ENCODE results near the gene DAW1.

DAW1 gene

GRCh38 chr2:227867386-227867785 is 4.0 kb upstream of the DAW1 start:
- TF ChIP-seq CTCF (IDR thresholded peaks at IDR 0.05; ENCODE audit: insufficient read depth, low read depth, low read length, missing control alignments): no peak
- H3K4me3 ChIP-seq (ENCODE audit: low read length): no peak overlapping the region
- no peak for DNase-seq (ENCODE audit: low read depth)

GRCh38 chr2:227870710-227871374 is 589 bp upstream of the DAW1 start:
- TF ChIP-seq CTCF (IDR thresholded peaks at IDR 0.05; ENCODE audit: insufficient read depth, low read depth, low read length, missing control alignments): no peak
- H3K4me3 ChIP-seq (ENCODE audit: low read length): peak overlapping the region; percentile 23
- peak; percentile 92 for DNase-seq (ENCODE audit: low read depth)

- no peak overlapping the region for H3K4me3 ChIP-seq (ENCODE audit: low read length)
- DNase-seq (ENCODE audit: low read depth): no peak
- TF ChIP-seq CTCF (IDR thresholded peaks at IDR 0.05; ENCODE audit: insufficient read depth, low read depth, low read length, missing control alignments): no peak
These were observed 1.2 kb downstream of the DAW1 start for GRCh38 chr2:227872676-227873075.

- peak; percentile 18 for DNase-seq (ENCODE audit: low read depth)
- H3K4me3 ChIP-seq (ENCODE audit: low read length): no peak overlapping the region
- TF ChIP-seq CTCF (IDR thresholded peaks at IDR 0.05; ENCODE audit: insufficient read depth, low read depth, low read length, missing control alignments): no peak
These were observed 4.9 kb downstream of the DAW1 start for GRCh38 chr2:227876300-227876801.

- no peak overlapping the region for H3K4me3 ChIP-seq (ENCODE audit: low read length)
- no peak for DNase-seq (ENCODE audit: low read depth)
- no peak for TF ChIP-seq CTCF (IDR thresholded peaks at IDR 0.05; ENCODE audit: insufficient read depth, low read depth, low read length, missing control alignments)
These were observed 6.2 kb downstream of the DAW1 start for GRCh38 chr2:227877421-227878310.

GRCh38 chr2:227880460-227880859 is 9.0 kb downstream of the DAW1 start:
- TF ChIP-seq CTCF (IDR thresholded peaks at IDR 0.05; ENCODE audit: insufficient read depth, low read depth, low read length, missing control alignments): no peak
- H3K4me3 ChIP-seq (ENCODE audit: low read length): no peak overlapping the region
- DNase-seq (ENCODE audit: low read depth): no peak

Measured in epithelial cell of esophagus (primary cell).